NCI-H2171 (cell line): ENCODE results near the gene RAI1.

Source experiments
- DNase-seq: peaks from one replicate; lab custom pipeline; 2025; lab: John Stamatoyannopoulos, UW

The RAI1 gene

GRCh38 chr17:17767887-17768418, 86.7 kb downstream of the RAI1 start:
- no peak for DNase-seq

- no peak for DNase-seq
These were observed 87.3 kb downstream of the RAI1 start for GRCh38 chr17:17768424-17769088.

GRCh38 chr17:17769869-17770631, 88.8 kb downstream of the RAI1 start:
- no peak for DNase-seq

- no peak for DNase-seq
These were observed 89.4 kb downstream of the RAI1 start for GRCh38 chr17:17770632-17771044.

- DNase-seq = no peak
These were observed 90.4 kb downstream of the RAI1 start for GRCh38 chr17:17771498-17772201.

GRCh38 chr17:17772231-17772630, 91.0 kb downstream of the RAI1 start:
- no peak for DNase-seq

- DNase-seq = no peak
These were observed 93.0 kb downstream of the RAI1 start for GRCh38 chr17:17774009-17774881.

- DNase-seq = no peak
These were observed 95.6 kb downstream of the RAI1 start for GRCh38 chr17:17776889-17777288.

GRCh38 chr17:17778308-17779014, 97.2 kb downstream of the RAI1 start:
- DNase-seq = no peak

- DNase-seq = no peak
These were observed 97.9 kb downstream of the RAI1 start for GRCh38 chr17:17779015-17779611.

- DNase-seq = peak; percentile 71
These were observed 99.8 kb downstream of the RAI1 start for GRCh38 chr17:17780922-17781590.

- peak; percentile 79 for DNase-seq
These were observed 100.6 kb downstream of the RAI1 start for GRCh38 chr17:17781591-17782496.

- DNase-seq = peak; percentile 77
These were observed 101.4 kb downstream of the RAI1 start for GRCh38 chr17:17782523-17783115.

- peak; percentile 96 for DNase-seq
These were observed 102.0 kb downstream of the RAI1 start for GRCh38 chr17:17783116-17783824.

- peak; percentile 78 for DNase-seq
These were observed 102.8 kb downstream of the RAI1 start for GRCh38 chr17:17783825-17784656.

GRCh38 chr17:17784657-17785267, 103.5 kb downstream of the RAI1 start:
- DNase-seq = peak; percentile 22

GRCh38 chr17:17785407-17785806, 104.1 kb downstream of the RAI1 start:
- no peak for DNase-seq
